HepG2 (cell line): ENCODE measurements around the gene CA10. TPM values are rescaled to one million over a fixed set of nuclear protein-coding genes. Genes with fewer than 3 reads are reported as not detected.
A peak's percentile ranks its signal among the peaks of the same experiment; 100 is the strongest.

ENCODE experiments used
- ATAC-seq: fragments of 200-7000 bp; cut with Tn5 transposase; 3 replicates; pipeline ENCODE4 v1.9.1; 2020; ENCODE audit warnings: mild to moderate bottlenecking, moderate library complexity
- BruUV-seq: library from RNA; stranded (reverse); fragments of 400-500 nt; replicated peaks from 2 replicates; lab custom pipeline; 2021; lab: Mats Ljungman, UMichigan
- CTCF ChIA-PET: fragments of 300-600 bp; formaldehyde crosslinking; extraction: SDS; loops from one replicate; lab custom pipeline; 2021; ENCODE audit warnings: low total read pairs, inconsistent platforms, low intra/inter-chr PET ratio; lab: Yijun Ruan, JAX
- POLR2A ChIA-PET: fragments of 350-600 bp; sonication (Branson Sonifier 250); formaldehyde crosslinking; loops from one replicate; lab custom pipeline; 2020; ENCODE audit warnings: antibody characterized with exemption, inconsistent platforms; lab: Yijun Ruan, JAX
- DNase-seq: peaks from one replicate; pipeline ENCODE4 v3.0.0-alpha.2; 2015; ENCODE audit warnings: low spot score
- FAIRE-seq: peaks from 3 replicates; lab custom pipeline; 2011; peaks lifted over from hg19 to GRCh38; lab: Jason Lieb, UNC
- H2AFZ ChIP-seq: one replicate; pipeline ENCODE4 v1.6.1; 2011; ENCODE audit warnings: low read length, inconsistent platforms
- H3K27ac ChIP-seq: fragments of 300-600 bp; 3 replicates; pipeline ENCODE4 v1.8.0; 2011; ENCODE audit warnings: mixed run types, mild to moderate bottlenecking, mixed read lengths, low read length, inconsistent platforms; ENCODE audit not compliant: insufficient read depth; ENCODE audit errors: extremely low read length
- H3K27me3 ChIP-seq, 2 experiments: fragments of 200-600 bp in 1 of 2; 2 replicates in 1 of 2; 3 replicates in 1 of 2; pipeline versions ENCODE4 v1.6.0 to v1.8.0; 2011; ENCODE audit warnings: low read length in 2 of 2, mild to moderate bottlenecking in 2 of 2, moderate library complexity in 2 of 2, inconsistent platforms in 1 of 2; ENCODE audit not compliant: insufficient read depth in 2 of 2, control insufficient read depth in 1 of 2
- H3K36me3 ChIP-seq, 2 experiments: fragments of 200-600 bp in 1 of 2; replicated peaks in 1 of 2; 2 replicates in 1 of 2; 3 replicates in 1 of 2; pipeline versions ENCODE4 v1.5.1 to v1.8.0; 2011; ENCODE audit warnings: low read length in 2 of 2, inconsistent platforms in 1 of 2; ENCODE audit not compliant: insufficient read depth in 2 of 2, control insufficient read depth in 1 of 2
- H3K4me1 ChIP-seq: 2 replicates; pipeline ENCODE4 v1.5.1; 2012; ENCODE audit warnings: low read length, inconsistent platforms; ENCODE audit not compliant: insufficient read depth
- H3K4me2 ChIP-seq: 2 replicates; pipeline ENCODE4 v1.6.0; 2011; ENCODE audit warnings: low read depth, low read length, inconsistent platforms
- H3K4me3 ChIP-seq, 3 experiments: fragments of 200-600 bp in 1 of 3; sonication (generic), shearing (Covaris generic) in 1 of 3; replicated peaks in 1 of 3; 2 replicates each; pipeline ENCODE4 v1.5.1; 2011 to 2016; ENCODE audit warnings: low read length in 3 of 3, inconsistent platforms in 2 of 3, low read depth in 2 of 3, mild to moderate bottlenecking in 2 of 3, control low read depth in 1 of 3, mixed read lengths in 1 of 3; ENCODE audit not compliant: insufficient read depth in 1 of 3
- H3K79me2 ChIP-seq: one replicate; pipeline ENCODE4 v1.6.1; 2011; ENCODE audit warnings: low read length, inconsistent platforms; ENCODE audit not compliant: insufficient read depth
- H3K9ac ChIP-seq: 2 replicates; pipeline ENCODE4 v1.6.0; 2011; ENCODE audit warnings: mild to moderate bottlenecking, low read depth, low read length, inconsistent platforms; ENCODE audit not compliant: insufficient read depth
- H3K9me3 ChIP-seq: 2 replicates; pipeline ENCODE4 v1.5.1; 2012; ENCODE audit warnings: mild to moderate bottlenecking, low read length
- H4K20me1 ChIP-seq: 2 replicates; pipeline ENCODE4 v1.6.0; 2011; ENCODE audit warnings: inconsistent platforms, mild to moderate bottlenecking, low read length, moderate library complexity; ENCODE audit not compliant: insufficient read depth
- CEBPB ChIP-seq: IDR thresholded peaks from 2 replicates; pipeline ENCODE4 v1.6.1; 2011; ENCODE audit warnings: low read depth, low read length, improper control_type of control experiment, borderline replicate concordance
- MBNL3 ChIP-seq: fragments of 250-450 bp; sonication (Bioruptor Pico); conservative IDR thresholded peaks from 2 replicates; pipeline ENCODE4 v1.8.0; 2022; ENCODE audit warnings: mild to moderate bottlenecking, inconsistent platforms
- ZFP37 ChIP-seq: sonication (generic); formaldehyde crosslinking; IDR thresholded peaks from 2 replicates; pipeline ENCODE4 v1.4.0; 2020; ENCODE audit warnings: missing genetic modification reagents, borderline replicate concordance
- ZNF276 ChIP-seq: sonication (generic); formaldehyde crosslinking; IDR thresholded peaks from 2 replicates; pipeline ENCODE4 v1.4.0; 2020; ENCODE audit warnings: mild to moderate bottlenecking, low read depth, missing genetic modification reagents
- ZNF3 ChIP-seq: IDR thresholded peaks from 2 replicates; pipeline ENCODE4 v1.7.0; 2017; ENCODE audit warnings: inconsistent platforms
- WGBS: methylation state at CpG from one replicate; pipeline ENCODE4 v1.1.6; 2017; ENCODE audit warnings: low lambda C conversion rate; 5-methylcytosine and 5-hydroxymethylcytosine counted together
- in situ Hi-C: cut with HindIII; loops from 2 replicates; pipeline ENCODE4 v1.10.0; 2017; ENCODE audit warnings: low pct_unique_long_range_greater_than_20kb; ENCODE audit not compliant: extremely low pct_ligation_motif_present
- intact Hi-C: fragments of 100-400 bp; cut with micrococcal nuclease; formaldehyde crosslinking; loops from one replicate; pipeline ENCODE4 v1.10.0; 2022; ENCODE audit not compliant: unreplicated experiment
- polyA plus RNA-seq, 8 experiments: library from polyadenylated mRNA; depleted of rRNA in 3 of 8; stranded (reverse) in 7 of 8; unstranded in 1 of 8; fragments of >200 nt; fragmentation: Illumina TruSeq in 4 of 8; extraction: Trizol in 4 of 8; gene quantifications; 2 replicates each; pipeline versions ENCODE4 v1.2.1 to v1.2.3, GENCODE V29; 2011 to 2016; ENCODE audit warnings: low read depth in 4 of 8, missing spikeins in 1 of 8, mixed read lengths in 1 of 8; ENCODE audit not compliant: insufficient read depth in 1 of 8
- total RNA-seq, 5 experiments: library from RNA; depleted of rRNA; stranded (reverse); fragments of >200 nt; fragmentation: Illumina TruSeq; extraction: Trizol; gene quantifications; 2 replicates each; pipeline ENCODE4 v1.2.3, GENCODE V29; 2016; ENCODE audit warnings: low read depth in 1 of 5
- TF ChIP-seq, protein P1 (sequence below), 2 experiments: IDR thresholded peaks; 2 replicates each; pipeline ENCODE4 v1.6.1; 2011 to 2012; ENCODE audit warnings: low read length in 2 of 2, borderline replicate concordance in 1 of 2, low read depth in 1 of 2, mild to moderate bottlenecking in 1 of 2, moderate library complexity in 1 of 2
- TF ChIP-seq, protein P2 (sequence below): sonication (generic); formaldehyde crosslinking; IDR thresholded peaks from 2 replicates; pipeline ENCODE4 v1.4.0; 2020; ENCODE audit warnings: missing genetic modification reagents, borderline replicate concordance

Gene CA10
- total and polyA plus RNA-seq, 2 of the 13 experiments (the other 11 are each of a cell fraction or from before 2014, with no cell fraction given) = not detected

DNA sequence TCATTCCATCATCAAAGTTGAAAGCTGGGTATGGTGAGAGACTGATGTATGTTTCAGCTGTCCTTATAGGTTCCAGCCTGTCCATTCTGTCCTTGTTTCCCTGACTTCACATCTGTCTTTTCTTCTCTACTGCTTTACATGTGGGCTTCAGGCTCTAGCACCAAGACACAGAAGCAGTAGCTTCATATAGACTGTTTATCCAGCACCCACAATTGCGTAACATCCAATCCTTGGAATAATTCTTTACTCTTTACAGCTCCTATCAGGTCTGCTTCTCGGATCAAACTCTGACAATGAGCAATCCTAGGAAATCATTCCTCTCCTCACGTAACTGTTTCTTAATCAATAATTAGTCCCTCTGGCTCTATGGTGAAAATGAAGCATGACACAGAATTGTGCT lies 158.9 kb downstream of the CA10 start:
- in situ Hi-C loops (no loop called here), intact Hi-C loops (no loop called here)
- Histone ChIP-seq H3K4me3 (no peak overlapping the region), H4K20me1 (no peaks in the 10 kb centered on the region), H3K27ac (no peak overlapping the region), H3K9me3 (peaks cover 20% of the 10 kb centered on the region; the same call in 1 of the 2 replicates), H3K79me2 (no peaks in the 10 kb centered on the region), H3K4me1 (peaks cover 14% of the 10 kb centered on the region), H3K36me3 (no peaks in the 10 kb centered on the region), H3K4me2 (no peak overlapping the region), H3K9ac (no peak overlapping the region), H3K27me3 (no peaks in the 10 kb centered on the region), H2AFZ (no peak overlapping the region)
- ChIA-PET CTCF (no interaction called here), POLR2A (no interaction called here)
- no TSS peak for BruUV-seq
- 36% methylated on average over 3 of the region's 3 CpGs for WGBS
- TF ChIP-seq, protein P1, sequence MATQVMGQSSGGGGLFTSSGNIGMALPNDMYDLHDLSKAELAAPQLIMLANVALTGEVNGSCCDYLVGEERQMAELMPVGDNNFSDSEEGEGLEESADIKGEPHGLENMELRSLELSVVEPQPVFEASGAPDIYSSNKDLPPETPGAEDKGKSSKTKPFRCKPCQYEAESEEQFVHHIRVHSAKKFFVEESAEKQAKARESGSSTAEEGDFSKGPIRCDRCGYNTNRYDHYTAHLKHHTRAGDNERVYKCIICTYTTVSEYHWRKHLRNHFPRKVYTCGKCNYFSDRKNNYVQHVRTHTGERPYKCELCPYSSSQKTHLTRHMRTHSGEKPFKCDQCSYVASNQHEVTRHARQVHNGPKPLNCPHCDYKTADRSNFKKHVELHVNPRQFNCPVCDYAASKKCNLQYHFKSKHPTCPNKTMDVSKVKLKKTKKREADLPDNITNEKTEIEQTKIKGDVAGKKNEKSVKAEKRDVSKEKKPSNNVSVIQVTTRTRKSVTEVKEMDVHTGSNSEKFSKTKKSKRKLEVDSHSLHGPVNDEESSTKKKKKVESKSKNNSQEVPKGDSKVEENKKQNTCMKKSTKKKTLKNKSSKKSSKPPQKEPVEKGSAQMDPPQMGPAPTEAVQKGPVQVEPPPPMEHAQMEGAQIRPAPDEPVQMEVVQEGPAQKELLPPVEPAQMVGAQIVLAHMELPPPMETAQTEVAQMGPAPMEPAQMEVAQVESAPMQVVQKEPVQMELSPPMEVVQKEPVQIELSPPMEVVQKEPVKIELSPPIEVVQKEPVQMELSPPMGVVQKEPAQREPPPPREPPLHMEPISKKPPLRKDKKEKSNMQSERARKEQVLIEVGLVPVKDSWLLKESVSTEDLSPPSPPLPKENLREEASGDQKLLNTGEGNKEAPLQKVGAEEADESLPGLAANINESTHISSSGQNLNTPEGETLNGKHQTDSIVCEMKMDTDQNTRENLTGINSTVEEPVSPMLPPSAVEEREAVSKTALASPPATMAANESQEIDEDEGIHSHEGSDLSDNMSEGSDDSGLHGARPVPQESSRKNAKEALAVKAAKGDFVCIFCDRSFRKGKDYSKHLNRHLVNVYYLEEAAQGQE (IDR thresholded peaks at IDR 0.05; ENCODE audit: borderline replicate concordance in 1 of 2, low read depth in 1 of 2, low read length in 2 of 2) = no peak
- TF ChIP-seq, protein P2, sequence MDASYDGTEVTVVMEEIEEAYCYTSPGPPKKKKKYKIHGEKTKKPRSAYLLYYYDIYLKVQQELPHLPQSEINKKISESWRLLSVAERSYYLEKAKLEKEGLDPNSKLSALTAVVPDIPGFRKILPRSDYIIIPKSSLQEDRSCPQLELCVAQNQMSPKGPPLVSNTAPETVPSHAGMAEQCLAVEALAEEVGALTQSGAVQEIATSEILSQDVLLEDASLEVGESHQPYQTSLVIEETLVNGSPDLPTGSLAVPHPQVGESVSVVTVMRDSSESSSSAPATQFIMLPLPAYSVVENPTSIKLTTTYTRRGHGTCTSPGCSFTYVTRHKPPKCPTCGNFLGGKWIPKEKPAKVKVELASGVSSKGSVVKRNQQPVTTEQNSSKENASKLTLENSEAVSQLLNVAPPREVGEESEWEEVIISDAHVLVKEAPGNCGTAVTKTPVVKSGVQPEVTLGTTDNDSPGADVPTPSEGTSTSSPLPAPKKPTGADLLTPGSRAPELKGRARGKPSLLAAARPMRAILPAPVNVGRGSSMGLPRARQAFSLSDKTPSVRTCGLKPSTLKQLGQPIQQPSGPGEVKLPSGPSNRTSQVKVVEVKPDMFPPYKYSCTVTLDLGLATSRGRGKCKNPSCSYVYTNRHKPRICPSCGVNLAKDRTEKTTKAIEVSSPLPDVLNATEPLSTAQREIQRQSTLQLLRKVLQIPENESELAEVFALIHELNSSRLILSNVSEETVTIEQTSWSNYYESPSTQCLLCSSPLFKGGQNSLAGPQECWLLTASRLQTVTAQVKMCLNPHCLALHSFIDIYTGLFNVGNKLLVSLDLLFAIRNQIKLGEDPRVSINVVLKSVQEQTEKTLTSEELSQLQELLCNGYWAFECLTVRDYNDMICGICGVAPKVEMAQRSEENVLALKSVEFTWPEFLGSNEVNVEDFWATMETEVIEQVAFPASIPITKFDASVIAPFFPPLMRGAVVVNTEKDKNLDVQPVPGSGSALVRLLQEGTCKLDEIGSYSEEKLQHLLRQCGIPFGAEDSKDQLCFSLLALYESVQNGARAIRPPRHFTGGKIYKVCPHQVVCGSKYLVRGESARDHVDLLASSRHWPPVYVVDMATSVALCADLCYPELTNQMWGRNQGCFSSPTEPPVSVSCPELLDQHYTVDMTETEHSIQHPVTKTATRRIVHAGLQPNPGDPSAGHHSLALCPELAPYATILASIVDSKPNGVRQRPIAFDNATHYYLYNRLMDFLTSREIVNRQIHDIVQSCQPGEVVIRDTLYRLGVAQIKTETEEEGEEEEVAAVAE (CRISPR knock-in tag) = no peak
- peak; percentile 82 for TF ChIP-seq CEBPB
- no peak for TF ChIP-seq MBNL3 (CRISPR knock-in tag)
- no peak for TF ChIP-seq ZFP37 (CRISPR knock-in tag)
- TF ChIP-seq ZNF3 (CRISPR knock-in tag) = no peak
- no peak for TF ChIP-seq ZNF276
- ATAC-seq (no peak), DNase-seq (no peak), FAIRE-seq (no peak)
